ENCODE data around the gene DSC3. TPM values are rescaled to one million over a fixed set of nuclear protein-coding genes. Genes with fewer than 3 reads are reported as not detected.

DSC3 gene
- total and polyA plus RNA-seq, 9 of the 15 experiments (the other 6 are each of a cell fraction or from before 2014, with no cell fraction given), result 0.01 to 0.40 (median 0.07) TPM

DNA sequence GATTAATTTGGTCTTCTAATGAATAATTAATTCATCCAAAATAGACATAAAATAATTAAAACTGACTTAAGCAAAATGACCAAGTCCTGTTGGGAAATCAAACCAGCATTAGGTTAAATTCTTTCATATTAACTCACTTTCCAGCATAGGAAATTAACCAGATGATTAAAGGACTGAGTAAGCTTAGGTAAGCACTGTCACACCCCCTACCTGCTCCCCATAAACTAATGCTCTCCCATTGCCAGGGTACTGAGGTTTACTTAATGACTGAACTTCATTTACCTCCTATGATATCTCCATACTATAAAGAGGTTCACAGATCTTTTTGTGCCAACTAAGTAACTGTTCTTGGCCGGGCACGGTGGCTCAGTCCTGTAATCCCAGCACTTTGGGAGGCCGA is 46.0 kb upstream of the DSC3 start:
- H3K9me1 ChIP-seq (ENCODE audit: control insufficient read depth, insufficient read depth, low read length), result no peaks in the 10 kb centered on the region
- H3K27ac ChIP-seq (ENCODE audit: extremely low read depth, low read depth, low read length), result no peak overlapping the region
- peaks cover 51% of the 10 kb centered on the region for H3K36me3 ChIP-seq (ENCODE audit: control insufficient read depth, insufficient read depth, low read length)
- in situ Hi-C loops (cut with MboI), result no loop called here
- H2AFZ ChIP-seq (ENCODE audit: low read depth, low read length), result no peak overlapping the region
- H3K79me2 ChIP-seq (ENCODE audit: control insufficient read depth, insufficient read depth, low read length), result no peaks in the 10 kb centered on the region
- no peaks in the 10 kb centered on the region for H4K20me1 ChIP-seq (replicated peaks; ENCODE audit: control insufficient read depth, insufficient read depth, low read length)
- 78% methylated on average over 3 of the region's 3 CpGs for WGBS (ENCODE audit: insufficient coverage, low coverage, missing lambda C conversion rate)
- no TSS peak for BruUV-seq (replicated peaks)
- POLR2A ChIA-PET, result interaction anchor here (0.8 to 1.0 kb wide), 2 partner anchors 9 to 11 kb away, joined by 3 to 4 read pairs; no protein-coding TSS in a partner anchor
- H3K4me2 ChIP-seq (ENCODE audit: insufficient read depth, low read length), result no peak overlapping the region
- no peak overlapping the region for H3K4me3 ChIP-seq
- DNase-seq (ENCODE audit: extremely low read depth in 1 of 4, low spot score in 3 of 4) (no peak), ATAC-seq (no peak), FAIRE-seq (no peak)
- H3K4me1 ChIP-seq (replicated peaks in 1 of 2; ENCODE audit: control insufficient read depth in 2 of 2, insufficient read depth in 2 of 2, low read length in 2 of 2), result no peaks in the 10 kb centered on the region
- no peak for TF ChIP-seq ZNF24 (IDR thresholded peaks at IDR 0.05)
- no peak for TF ChIP-seq WHSC1 (IDR thresholded peaks at IDR 0.05; ENCODE audit: low read length)
- TF ChIP-seq NONO (IDR thresholded peaks at IDR 0.05; ENCODE audit: low read depth in 2 of 2, low read length in 1 of 2), result no peak
- CTCF ChIA-PET (ENCODE audit: low intra/inter-chr PET ratio), result no interaction called here
- no peaks in the 10 kb centered on the region for H3K9me3 ChIP-seq (replicated peaks; ENCODE audit: control insufficient read depth, insufficient read depth, low read depth, low read length)
- intact Hi-C loops (cut with micrococcal nuclease), result no loop called here
- H3K9ac ChIP-seq (ENCODE audit: insufficient read depth in 1 of 2, low read depth in 2 of 2, low read length in 2 of 2), result no peak overlapping the region
- no peaks in the 10 kb centered on the region for H3K27me3 ChIP-seq (ENCODE audit: control insufficient read depth in 2 of 2, insufficient read depth in 2 of 2, low read length in 2 of 2)

DNA sequence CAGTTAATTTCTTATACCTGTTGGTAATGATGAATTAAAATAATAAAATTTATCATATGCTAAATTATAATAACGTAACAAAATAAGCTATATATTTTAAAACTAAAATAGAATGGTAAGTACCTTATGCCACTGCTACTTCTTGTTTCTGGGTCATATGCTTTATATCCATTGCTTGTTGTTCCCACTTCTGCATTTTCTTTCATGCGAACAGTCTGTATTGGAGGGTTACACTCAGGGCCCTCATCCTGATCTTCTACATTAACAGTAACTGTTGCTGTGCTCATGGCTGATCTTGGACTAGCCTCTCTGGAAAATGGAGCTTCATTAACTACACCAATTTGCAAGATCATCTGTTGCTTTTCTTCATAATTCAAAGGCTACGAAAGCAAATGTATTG is 37.4 kb upstream of the DSC3 start:
- Histone ChIP-seq H3K4me1 (replicated peaks in 1 of 2; ENCODE audit: control insufficient read depth in 2 of 2, insufficient read depth in 2 of 2, low read length in 2 of 2) (no peaks in the 10 kb centered on the region), H3K27ac (ENCODE audit: extremely low read depth, low read depth, low read length) (no peak overlapping the region), H3K36me3 (ENCODE audit: control insufficient read depth, insufficient read depth, low read length) (peaks cover 14% of the 10 kb centered on the region; the same call in 1 of the 3 replicates), H2AFZ (ENCODE audit: low read depth, low read length) (no peak overlapping the region), H3K4me3 (no peak overlapping the region), H4K20me1 (replicated peaks; ENCODE audit: control insufficient read depth, insufficient read depth, low read length) (no peaks in the 10 kb centered on the region), H3K9me3 (replicated peaks; ENCODE audit: control insufficient read depth, insufficient read depth, low read depth, low read length) (no peaks in the 10 kb centered on the region), H3K79me2 (ENCODE audit: control insufficient read depth, insufficient read depth, low read length) (no peaks in the 10 kb centered on the region), H3K9me1 (ENCODE audit: control insufficient read depth, insufficient read depth, low read length) (no peaks in the 10 kb centered on the region), H3K4me2 (ENCODE audit: insufficient read depth, low read length) (no peak overlapping the region), H3K9ac (ENCODE audit: insufficient read depth in 1 of 2, low read depth in 2 of 2, low read length in 2 of 2) (no peak overlapping the region), H3K27me3 (ENCODE audit: control insufficient read depth in 2 of 2, insufficient read depth in 2 of 2, low read length in 2 of 2) (no peaks in the 10 kb centered on the region)
- no peak for DNase-seq (ENCODE audit: extremely low read depth in 1 of 4, low spot score in 3 of 4)
- no peak for FAIRE-seq
- in situ Hi-C loops (cut with MboI) (no loop called here), intact Hi-C loops (cut with micrococcal nuclease) (no loop called here)
- WGBS (ENCODE audit: insufficient coverage, low coverage, missing lambda C conversion rate), result 84% methylated on average over 3 of the region's 3 CpGs
- CTCF ChIA-PET (ENCODE audit: low intra/inter-chr PET ratio), result no interaction called here
- no peak for ATAC-seq
- BruUV-seq (replicated peaks), result no TSS peak
- POLR2A ChIA-PET, result interaction anchor here (0.6 to 1.3 kb wide), 4 partner anchors 20 to 41 kb away, joined by 3 read pairs; no protein-coding TSS in a partner anchor
- TF ChIP-seq ZNF316 (IDR thresholded peaks at IDR 0.05) (no peak), GABPA (tag; conservative IDR thresholded peaks at IDR 0.05; ENCODE audit: low read depth) (no peak), FUS (optimal IDR thresholded peaks at IDR 0.05; ENCODE audit: low read depth, low read length) (no peak), NFE2L1 (tag; IDR thresholded peaks at IDR 0.05; ENCODE audit: borderline replicate concordance, low read depth) (no peak), NBN (IDR thresholded peaks at IDR 0.05; ENCODE audit: low read depth) (no peak), NFE2 (IDR thresholded peaks at IDR 0.05; ENCODE audit: low read depth) (no peak), BHLHE40 (IDR thresholded peaks at IDR 0.05; ENCODE audit: low read length) (no peak), KDM2B (CRISPR knock-in tag; IDR thresholded peaks at IDR 0.05) (no peak)
- TF ChIP-seq, protein P1, sequence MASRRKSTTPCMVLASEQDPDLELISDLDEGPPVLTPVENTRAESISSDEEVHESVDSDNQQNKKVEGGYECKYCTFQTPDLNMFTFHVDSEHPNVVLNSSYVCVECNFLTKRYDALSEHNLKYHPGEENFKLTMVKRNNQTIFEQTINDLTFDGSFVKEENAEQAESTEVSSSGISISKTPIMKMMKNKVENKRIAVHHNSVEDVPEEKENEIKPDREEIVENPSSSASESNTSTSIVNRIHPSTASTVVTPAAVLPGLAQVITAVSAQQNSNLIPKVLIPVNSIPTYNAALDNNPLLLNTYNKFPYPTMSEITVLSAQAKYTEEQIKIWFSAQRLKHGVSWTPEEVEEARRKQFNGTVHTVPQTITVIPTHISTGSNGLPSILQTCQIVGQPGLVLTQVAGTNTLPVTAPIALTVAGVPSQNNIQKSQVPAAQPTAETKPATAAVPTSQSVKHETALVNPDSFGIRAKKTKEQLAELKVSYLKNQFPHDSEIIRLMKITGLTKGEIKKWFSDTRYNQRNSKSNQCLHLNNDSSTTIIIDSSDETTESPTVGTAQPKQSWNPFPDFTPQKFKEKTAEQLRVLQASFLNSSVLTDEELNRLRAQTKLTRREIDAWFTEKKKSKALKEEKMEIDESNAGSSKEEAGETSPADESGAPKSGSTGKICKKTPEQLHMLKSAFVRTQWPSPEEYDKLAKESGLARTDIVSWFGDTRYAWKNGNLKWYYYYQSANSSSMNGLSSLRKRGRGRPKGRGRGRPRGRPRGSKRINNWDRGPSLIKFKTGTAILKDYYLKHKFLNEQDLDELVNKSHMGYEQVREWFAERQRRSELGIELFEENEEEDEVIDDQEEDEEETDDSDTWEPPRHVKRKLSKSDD (conservative IDR thresholded peaks at IDR 0.05; ENCODE audit: low read length), result no peak
- TF ChIP-seq, protein P2, sequence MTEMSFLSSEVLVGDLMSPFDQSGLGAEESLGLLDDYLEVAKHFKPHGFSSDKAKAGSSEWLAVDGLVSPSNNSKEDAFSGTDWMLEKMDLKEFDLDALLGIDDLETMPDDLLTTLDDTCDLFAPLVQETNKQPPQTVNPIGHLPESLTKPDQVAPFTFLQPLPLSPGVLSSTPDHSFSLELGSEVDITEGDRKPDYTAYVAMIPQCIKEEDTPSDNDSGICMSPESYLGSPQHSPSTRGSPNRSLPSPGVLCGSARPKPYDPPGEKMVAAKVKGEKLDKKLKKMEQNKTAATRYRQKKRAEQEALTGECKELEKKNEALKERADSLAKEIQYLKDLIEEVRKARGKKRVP (CRISPR knock-in tag; IDR thresholded peaks at IDR 0.05), result no peak
- TF ChIP-seq, protein P3, sequence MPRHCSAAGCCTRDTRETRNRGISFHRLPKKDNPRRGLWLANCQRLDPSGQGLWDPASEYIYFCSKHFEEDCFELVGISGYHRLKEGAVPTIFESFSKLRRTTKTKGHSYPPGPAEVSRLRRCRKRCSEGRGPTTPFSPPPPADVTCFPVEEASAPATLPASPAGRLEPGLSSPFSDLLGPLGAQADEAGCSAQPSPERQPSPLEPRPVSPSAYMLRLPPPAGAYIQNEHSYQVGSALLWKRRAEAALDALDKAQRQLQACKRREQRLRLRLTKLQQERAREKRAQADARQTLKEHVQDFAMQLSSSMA (CRISPR knock-in tag; IDR thresholded peaks at IDR 0.05), result no peak
